GM19035 (cell line): ENCODE data around the gene NBPF1.
"Not testable (repeated sequence)": the region's sequence is repeated elsewhere in the genome, so short reads cannot be mapped to it uniquely, and the experiment has no call there.

Experiments used
- ATAC-seq: cut with Tn5 transposase; IDR thresholded peaks from one replicate; pipeline ENCODE4 v1.9.1; 2021; ENCODE audit not compliant: unreplicated experiment

NBPF1 gene

DNA sequence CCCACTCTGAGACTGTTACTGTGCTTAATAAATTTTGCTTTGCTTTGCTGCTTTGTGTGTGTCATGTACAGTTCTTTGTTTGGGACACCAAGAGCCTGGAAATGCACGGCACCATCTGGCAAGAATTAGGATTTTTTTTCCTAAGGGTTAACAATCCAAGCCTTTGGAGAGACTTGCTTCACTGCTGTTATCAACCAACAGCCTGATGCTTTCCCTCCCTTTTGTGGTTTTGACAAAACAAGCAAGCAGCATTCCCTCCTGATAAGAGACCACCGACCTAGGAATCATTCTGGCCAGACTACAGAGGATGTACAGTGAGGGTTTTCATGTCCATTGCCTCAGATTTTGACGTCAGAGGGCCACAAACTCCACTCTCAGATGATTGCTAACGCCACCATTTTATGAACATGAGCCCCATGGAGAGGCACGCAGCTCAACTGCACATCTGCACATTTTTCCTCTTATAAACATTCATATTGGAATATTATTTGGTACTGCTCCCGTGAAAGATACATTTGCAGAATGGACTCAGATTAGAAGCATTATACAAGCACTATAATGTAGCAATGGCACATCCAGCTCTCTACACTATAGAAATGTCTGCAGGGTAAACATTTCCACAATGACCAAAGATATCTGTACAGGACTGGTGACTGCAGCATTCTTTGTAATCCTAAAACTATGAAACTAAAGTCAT is 94.0 kb downstream of the NBPF1 start:
- not testable (repeated sequence) for ATAC-seq

DNA sequence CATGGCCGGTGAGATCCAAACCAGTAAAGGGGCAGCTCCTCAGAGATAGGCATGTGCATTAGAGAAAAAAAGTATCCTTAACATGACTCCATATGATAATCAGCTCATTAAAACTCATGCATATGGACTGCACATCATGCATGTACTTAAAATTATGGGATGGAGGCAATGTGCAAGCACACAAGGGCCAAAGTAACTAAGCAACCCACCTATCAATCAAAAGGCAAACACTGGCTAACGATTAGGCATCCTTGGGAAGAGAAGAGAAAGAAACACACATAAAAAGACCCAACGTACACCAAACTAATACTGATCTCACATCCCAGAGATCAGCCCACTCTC is 94.5 kb downstream of the NBPF1 start:
- ATAC-seq: not testable (repeated sequence)

DNA sequence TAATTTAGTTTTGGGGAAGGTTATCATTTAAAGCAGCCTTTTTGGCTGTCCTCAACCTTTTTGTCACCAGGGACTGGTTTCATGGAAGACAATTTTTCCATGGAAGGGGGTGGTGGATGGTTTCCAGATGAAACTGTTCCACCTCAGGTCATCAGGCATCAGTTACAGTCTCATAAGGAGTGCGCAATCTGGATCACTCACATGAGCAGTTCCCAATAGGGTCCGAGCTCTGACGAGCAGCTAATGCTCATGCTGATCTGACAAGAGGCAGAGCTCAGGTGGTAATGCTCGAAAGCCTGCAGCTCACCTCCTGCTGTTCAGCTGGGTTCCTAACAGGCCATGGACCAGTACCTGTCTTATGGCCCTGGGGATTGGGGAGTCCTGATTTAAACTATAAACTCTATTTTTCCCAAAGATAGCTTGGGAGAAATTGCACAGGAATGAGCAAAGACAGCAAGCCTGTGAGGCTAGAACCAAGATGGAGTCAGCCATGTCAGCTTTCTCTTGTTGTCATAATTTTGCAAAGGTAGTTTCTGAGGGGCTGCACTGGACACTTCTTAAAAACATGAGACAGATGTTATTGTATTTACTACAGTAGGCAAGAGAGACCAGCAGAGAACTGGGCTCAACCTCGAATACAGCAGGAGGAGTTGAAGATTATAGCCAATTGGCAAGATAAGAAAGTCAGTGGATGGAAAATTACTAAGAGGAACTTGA is 96.5 kb downstream of the NBPF1 start:
- not testable (repeated sequence) for ATAC-seq

DNA sequence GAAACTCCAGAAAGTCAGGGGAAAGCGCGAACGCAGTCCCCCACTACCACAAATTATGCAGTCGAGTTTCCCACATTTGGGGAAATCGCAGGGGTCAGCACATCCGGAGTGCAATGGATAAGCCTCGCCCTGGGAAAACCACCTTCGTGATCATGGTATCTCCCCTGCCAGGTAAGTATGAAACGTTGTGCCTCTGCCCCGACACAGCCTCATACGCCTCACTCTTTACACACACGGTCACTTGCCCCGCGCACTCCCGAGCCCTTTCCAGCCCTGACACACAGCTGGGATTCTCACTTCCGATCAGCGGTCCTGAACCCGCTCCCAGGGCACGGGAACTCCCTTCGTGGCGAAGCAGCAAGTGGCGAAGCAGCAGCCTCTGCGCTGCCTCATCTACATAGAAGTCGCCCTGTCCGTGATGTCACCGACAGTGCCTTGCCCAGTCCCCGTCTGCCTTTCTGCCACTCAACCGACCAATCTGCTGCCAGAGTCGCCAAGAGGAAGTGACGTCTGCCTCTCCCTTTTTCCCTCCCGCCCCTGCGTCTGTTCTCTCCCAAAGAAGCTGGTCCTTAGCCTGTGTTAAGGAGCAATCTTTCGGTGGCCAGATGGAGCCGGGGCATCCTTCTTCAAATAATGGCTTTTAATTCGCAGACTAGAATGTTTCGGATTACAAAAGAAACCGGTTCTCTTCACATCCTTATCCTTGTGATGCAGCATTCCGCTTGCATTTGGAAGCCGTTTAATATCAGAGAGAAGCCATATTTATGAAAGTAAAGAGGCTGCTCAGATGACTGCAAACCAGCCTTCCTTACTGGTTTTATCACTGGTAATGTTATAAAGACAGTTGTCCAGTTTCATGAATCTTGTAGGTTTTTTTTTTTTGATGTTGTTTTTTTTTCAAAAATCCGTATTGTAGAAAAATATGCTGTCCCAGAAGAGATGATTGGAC is 99.0 kb downstream of the NBPF1 start, which contains the start of gene RNU1-1:
TSS of gene RNU1-1 (minus strand) at position 179 of the 949 bp plus-strand sequence.
- ATAC-seq: not testable (repeated sequence)

DNA sequence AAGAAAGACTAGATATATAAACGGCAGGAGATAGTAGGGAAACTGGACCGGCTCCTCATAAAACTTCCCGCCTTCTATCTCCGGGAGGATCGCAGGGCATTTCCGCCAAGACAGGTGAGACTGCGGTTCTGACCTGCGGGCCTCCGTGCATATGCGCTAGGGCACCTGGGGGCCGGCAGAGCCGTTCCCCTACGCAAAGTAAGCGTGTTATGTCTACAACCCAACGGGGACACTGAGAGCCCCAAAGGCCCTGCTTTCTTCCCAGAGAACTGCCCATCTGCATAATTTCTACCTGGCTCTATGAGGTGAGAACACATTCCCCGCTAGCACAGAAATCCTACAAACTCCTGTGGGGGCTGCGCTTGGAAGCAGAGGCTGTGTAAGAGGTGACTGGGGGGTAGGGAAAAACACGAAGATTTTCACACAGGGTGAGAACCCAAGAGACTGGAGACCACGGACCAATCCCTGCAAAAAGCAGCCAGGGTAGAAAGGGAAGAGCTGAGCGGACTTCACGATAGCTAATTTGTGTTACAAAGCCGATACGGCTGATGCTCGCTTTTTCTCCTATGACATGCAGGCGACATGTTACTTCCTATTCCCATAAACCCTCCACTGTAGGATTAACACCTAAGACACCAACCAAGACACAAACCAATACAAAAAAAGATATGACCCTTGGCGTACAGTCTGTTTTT is 99.8 kb downstream of the NBPF1 start:
- ATAC-seq: peak; percentile 86

DNA sequence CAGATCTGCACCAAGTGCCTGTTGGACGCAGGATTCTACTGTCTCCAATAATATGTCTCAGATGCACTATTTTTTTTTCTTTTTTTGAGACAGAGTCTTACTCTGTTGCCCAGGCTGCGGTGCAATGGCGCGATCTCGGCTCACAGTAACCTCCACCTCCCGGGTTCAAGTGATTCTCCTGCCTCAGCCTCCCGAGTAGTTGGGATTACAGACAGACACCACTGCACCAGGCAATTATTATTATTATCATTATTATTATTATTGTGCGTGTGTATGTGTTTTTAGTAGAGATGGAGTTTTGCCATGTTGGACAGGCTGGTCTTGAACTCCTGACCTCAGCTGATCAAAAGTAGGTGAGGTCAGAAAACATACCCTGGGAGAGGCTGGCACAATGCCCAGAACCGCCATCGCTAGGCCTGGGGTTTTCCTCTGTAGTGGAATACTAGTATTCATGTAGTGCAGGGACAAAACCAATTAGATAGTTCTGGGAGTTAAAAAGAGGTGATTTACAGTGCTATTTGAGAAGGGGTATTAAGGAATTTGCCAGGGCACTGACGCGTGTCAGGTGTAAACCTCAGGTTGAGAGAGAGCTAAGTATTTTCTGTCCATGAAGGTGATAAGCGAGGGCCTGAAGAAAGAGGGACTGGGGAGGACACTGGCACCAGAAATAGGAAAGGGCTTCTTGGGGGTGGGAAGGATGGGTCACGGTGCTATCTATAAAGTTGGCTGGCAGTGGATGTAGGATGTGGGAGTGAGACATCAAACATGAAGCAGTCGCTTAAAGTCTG is 100.5 kb downstream of the NBPF1 start:
- ATAC-seq: not testable (repeated sequence)
